LNCaP clone FGC (cell line): Measurements from ENCODE around the gene SPPL2A.
A peak's percentile ranks its signal among the peaks of the same experiment; 100 is the strongest.

Experiments
- DNase-seq: peaks from one replicate; pipeline ENCODE4 v3.0.0-alpha.2; 2011; ENCODE audit warnings: low read depth
- H3K4me3 ChIP-seq: 2 replicates; pipeline ENCODE4 v1.5.1; 2011; ENCODE audit warnings: mild to moderate bottlenecking, low read depth, low read length, control low read depth
- CTCF ChIP-seq: IDR thresholded peaks from 2 replicates; pipeline ENCODE4 v1.5.1; 2012; ENCODE audit warnings: mild to moderate bottlenecking; ENCODE audit not compliant: control insufficient read depth, insufficient read depth; ENCODE audit errors: extremely low read depth

The SPPL2A gene

GRCh38 chr15:50790778-50791453 is 25.4 kb upstream of the SPPL2A start:
- TF ChIP-seq CTCF: no peak
- DNase-seq: no peak
- H3K4me3 ChIP-seq: no peak overlapping the region

- no peak overlapping the region for H3K4me3 ChIP-seq
- no peak for TF ChIP-seq CTCF
- no peak for DNase-seq
These were observed 21.4 kb upstream of the SPPL2A start for GRCh38 chr15:50786871-50787270.

- no peak overlapping the region for H3K4me3 ChIP-seq
- no peak for DNase-seq
- TF ChIP-seq CTCF: no peak
These were observed 20.9 kb upstream of the SPPL2A start for GRCh38 chr15:50786438-50786837.

- no peak for DNase-seq
- no peak overlapping the region for H3K4me3 ChIP-seq
- TF ChIP-seq CTCF: no peak
These were observed 18.4 kb upstream of the SPPL2A start for GRCh38 chr15:50783895-50784294.

- no peak for TF ChIP-seq CTCF
- no peak for DNase-seq
- H3K4me3 ChIP-seq: no peak overlapping the region
These were observed 17.9 kb upstream of the SPPL2A start for GRCh38 chr15:50783411-50783810.

- no peak for TF ChIP-seq CTCF
- H3K4me3 ChIP-seq: no peak overlapping the region
- DNase-seq: peak; percentile 91
These were observed 12.6 kb upstream of the SPPL2A start for GRCh38 chr15:50778086-50778485.

- no peak for DNase-seq
- H3K4me3 ChIP-seq: no peak overlapping the region
- no peak for TF ChIP-seq CTCF
These were observed 11.5 kb upstream of the SPPL2A start for GRCh38 chr15:50777042-50777441.
